NCI-H187 treated with DMSO at 0.1 percent for 48 hours (cell line): ENCODE results near the gene MPPED2.
A peak's percentile ranks its signal among the peaks of the same experiment; 100 is the strongest.

Source experiments
- DNase-seq: peaks from one replicate; lab custom pipeline; 2025; lab: John Stamatoyannopoulos, UW

Gene MPPED2

DNA sequence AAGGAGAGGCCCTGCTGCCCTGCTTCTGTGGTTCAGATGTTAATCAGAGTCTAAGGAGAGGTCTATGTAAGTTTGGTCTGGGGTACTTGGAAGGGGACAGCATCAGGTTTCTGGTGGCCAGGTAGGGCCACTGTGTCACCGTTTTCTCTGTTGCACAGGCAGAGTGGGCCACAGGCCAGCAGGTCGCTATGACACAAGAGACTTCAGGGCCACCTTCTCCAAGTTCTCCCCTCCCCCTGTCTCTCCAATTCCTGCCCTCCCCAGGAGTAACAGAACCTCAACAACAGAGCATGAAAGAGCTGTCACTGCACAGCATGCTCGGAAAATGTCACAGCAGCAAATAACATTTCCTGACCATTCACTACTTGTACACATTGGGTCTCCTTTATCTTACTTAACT lies 58.6 kb downstream of the MPPED2 start:
- no peak for DNase-seq

DNA sequence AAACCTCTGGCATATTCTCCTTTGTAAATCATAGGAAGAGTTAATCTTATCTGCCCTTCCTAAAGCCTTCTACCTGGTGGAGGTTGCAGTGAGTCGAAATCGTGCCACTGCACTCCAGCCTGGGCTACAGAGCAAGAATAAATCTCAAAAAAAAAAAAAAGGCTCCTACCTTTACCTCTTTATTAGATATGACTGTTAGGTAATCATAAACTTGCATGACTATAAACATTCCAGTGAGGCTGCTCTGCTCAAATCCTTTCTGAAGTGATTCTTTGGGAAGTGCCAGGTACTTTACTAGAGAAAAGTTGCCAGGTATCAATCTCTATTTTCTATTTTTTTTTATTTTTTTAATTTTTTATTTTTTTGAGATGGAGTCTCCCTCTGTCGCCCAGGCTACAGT lies 59.6 kb downstream of the MPPED2 start:
- DNase-seq: no peak

DNA sequence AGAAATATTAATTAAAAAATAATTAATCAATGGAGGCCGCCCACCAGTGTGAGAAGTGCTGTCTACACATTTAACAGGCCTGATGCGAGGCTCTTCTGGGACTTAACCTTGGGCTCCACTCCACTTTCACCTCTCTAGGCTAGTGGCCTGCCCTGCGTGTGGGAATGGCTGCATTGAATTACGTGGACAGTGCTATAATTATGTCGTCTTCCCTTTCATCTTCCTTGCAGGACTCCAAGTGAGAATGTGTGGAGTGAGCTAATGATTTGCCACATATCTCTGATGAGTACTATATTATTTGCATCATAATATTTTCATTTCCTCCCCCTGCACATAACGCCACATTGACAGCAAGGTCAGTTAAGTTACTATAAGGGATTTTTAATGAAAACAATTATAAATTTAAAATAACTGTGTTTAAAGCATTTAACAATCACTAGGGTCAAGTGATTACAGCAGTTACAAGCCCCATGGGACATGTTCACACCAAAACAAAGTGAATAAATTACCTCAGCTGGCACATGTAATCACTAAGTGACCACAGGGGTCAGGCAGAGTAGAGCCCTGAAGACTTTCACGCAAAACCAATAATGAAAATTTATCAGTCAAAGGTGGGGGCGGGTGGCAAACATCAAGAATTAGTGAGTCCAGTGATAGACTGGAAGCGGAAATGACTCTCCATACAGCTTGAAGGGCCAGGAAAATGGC lies 63.5 kb downstream of the MPPED2 start:
- DNase-seq: no peak

DNA sequence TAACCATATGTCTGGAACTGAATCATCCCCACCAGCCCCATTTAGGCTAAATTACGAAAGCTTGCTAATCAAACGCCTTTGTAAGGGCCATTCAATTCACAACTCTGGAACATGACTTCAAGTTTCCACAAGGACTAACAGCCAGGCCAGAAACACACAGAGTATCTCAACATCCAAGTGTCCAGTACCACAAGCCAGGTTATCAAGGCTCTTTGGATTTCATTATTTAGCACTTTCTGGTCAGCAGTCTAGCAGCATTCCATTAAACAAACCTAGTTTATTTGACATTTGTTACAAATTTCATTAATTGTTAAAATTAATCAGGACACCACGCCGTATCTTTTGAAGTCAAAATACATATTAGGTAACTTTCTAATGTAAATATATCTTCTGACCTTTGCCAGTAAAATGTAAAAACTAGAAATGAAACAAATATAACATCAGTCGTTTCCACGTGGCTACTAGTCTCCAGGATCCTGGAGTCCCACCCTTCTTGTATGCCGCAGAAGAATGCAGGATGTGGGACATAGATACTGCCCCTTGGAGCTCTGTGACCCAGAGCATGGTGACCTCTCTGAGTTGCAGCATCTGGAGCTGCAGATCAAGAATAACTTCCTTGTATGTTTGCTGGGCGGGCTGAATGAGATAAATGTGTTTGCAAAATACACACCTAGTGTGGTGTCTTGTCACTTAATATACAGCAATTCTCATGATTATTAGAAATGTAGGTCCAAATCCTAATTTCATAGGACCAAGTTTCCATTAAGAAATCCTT lies 64.7 kb downstream of the MPPED2 start:
- no peak for DNase-seq

DNA sequence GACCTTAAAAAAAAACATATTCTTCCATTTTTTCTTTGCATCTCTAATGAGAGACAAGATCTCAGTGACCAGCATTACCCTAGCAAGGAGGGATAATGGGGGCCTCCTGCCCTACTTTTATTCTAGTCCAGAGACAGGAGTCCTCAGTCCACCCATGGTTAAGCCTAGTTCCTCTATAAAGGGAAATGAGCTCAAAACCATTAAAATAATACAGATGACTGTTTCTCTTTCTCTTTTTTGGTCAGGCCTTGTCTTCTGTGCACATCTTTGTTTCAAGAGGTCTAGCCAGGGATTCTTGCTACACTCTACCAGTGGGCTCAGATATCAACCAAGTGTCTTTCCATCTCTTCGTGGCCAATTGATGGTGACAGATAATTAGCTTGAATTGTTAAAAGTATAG lies 73.1 kb downstream of the MPPED2 start:
- no peak for DNase-seq

DNA sequence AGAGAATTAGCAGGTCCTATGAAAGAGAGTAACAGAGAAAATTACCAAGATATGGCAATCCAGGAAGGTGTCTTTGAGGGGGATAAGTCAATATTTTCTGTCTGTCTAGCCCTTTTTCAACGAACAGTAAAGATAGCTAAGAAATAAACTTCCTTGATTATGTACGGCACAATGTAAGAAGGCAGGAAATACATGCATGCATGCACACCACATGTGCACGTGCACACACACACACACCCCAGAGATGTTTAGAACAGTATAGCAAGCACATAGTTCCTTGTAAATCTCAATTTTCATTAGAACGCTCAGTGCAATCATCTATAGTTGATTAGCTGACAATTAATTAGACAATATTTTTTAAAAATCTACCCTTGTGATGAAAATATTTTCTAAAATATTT lies 74.7 kb downstream of the MPPED2 start:
- no peak for DNase-seq

DNA sequence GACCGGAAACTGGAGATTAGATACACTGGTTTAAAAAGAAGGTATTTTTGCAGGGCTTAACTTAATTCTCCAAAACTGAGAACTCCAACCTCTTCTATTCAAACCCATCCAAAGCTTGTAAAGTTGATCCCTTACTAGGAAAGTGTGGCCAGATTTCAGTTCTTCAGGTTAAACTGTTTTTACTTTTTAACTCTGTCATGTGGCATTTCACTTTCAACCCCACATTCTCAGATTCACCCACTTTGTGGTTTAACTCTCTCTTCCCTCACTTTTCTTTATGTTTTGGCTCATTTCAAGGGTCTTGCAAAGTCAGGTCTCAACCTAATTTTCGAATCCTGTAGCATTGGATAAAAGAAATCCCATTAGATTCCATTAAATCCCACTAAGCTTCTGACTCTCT lies 75.4 kb downstream of the MPPED2 start:
- no peak for DNase-seq

DNA sequence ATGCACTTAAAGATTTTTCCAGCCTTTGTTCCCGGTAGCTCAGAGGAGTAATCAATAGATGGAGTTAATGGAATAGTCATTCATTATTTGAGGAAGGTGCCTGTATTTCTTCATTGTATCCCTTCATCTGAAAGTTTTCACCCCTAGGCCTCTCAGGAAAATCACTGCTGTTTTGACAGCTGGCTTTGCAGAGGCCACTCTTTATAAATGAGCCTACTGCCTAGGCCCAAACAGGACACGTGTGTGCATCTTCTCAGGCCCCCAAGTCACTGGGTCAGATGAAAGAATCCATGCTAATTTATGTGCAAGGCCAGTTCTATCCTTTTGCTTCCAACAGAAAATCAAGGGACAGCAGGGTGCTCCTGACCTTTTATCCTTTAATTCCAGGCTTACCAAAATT lies 76.8 kb downstream of the MPPED2 start:
- DNase-seq: no peak

DNA sequence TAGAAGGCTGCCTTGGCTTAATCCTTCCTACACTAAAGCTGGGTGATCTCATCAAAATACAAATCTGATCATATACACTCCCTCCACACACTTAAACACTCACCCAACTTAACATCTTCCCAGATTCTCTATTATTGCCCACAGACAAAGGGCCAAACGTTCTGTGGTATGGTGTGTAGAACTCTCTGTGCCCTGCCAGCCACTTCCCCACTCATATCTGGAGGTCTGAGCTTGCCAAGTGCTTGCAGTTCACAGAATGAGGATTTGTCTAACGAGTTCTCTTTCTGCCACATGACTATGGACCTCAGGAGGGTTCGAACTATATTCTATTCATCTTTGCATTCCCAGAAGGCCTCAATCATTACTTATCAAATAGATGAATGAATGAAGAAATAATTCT lies 77.6 kb downstream of the MPPED2 start:
- no peak for DNase-seq

DNA sequence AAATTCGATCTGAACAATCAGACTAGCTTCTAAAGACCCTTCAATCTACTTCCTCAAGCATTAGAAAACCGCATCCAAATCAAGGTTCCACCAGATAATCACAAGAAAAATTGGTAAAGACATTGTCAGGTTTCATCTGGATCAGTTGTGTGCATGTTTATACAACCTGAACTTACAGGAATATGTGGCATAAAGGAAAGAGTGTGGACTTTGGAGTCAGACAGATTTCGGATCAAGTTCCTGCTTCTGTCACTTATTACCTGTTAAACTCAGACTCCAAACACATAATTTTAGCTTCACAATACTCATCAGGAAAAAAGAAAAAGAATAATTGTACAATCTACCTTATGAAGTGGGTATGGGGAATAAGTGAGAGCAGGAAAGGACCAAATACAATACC lies 80.5 kb downstream of the MPPED2 start:
- no peak for DNase-seq

DNA sequence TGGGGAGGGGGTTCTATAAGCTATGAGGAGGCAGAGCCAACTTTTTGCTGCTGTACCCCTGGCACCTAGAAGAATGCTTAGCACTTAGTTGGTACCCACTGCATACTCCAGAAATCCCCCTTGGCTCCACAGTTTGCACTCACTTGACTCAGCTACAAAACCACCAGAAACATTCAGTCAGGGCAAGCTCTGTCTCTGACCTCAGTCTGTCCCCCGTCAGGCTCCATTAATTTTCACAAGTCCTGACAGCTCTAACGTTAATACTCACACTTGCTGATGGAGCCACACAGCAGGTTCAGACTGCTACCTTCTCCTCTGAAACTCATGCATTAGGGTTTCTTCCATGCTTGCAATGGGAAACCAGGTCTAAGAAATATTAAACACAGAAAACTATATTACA lies 81.7 kb downstream of the MPPED2 start:
- DNase-seq: no peak

DNA sequence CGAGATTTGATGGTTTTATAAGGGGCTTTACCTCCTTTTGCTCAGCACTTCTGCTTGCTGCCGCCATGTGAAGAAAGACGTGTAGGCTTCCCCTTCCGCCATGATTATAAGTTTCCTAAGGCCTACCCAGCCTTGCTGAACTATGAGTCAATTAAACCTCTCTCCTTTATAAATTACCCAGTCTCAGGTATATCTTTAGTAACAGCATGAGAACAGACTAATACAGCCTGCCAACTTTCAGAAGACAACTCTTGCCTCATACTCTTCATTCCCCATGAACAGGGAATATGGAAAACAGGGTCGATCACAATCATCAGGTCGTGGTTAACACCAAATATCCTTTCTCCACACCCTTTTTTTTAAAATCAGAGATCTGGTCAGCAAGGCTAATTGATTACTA lies 83.0 kb downstream of the MPPED2 start:
- DNase-seq: no peak

DNA sequence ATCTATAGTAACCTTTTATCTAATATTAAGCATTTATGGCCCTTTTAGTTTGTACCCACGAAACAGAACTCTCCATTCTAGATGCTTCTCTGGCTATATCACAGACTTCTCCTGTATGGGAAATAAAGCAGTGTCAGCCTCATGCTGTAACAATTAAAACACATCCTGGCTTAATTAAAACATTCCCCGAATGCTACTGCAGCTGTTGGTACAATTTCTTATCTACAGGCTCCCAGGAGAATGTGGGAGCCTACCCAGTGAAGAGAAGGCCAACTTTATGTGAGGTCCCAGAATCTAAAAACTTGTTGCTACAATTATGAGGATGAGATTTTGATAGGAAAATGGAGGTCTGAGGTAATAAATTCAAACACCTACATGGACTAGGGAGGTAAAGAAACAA lies 83.8 kb downstream of the MPPED2 start:
- no peak for DNase-seq

DNA sequence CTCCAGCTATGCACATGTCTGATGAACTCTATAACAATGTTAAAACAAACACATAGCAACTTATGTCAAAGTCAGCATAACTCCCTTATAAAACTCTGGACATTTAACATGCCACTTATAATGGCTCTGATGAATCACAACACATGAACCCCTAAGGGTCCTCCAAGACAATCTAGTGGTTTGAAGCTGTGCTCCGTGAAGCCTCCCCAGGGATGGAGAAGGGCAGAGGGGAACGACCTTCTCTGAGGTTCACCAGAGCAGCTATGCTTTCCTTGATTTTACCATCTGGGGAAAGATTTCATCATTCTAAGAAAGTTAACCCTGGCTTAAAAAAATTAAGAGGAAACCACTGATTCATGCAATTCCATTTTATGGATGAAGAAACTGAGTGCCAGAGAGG lies 84.4 kb downstream of the MPPED2 start:
- no peak for DNase-seq

DNA sequence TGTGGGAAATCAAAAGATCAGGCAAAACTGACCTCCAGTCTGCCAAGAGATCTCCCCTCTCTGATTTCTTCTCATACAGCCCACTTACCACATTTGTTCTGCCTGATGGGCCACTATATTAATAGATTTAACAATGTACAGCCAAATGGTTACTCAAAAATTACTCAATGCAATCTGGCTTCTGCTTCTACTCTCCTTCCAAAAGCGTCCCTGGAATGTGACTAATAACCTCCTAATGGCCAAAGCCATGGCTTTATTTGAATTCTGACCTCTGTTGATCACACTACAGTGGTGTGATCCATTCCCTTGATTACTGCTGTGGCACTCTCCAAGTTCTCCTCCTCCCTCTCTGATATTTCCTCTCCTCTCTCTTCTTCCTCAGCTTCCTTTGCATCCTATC lies 86.2 kb downstream of the MPPED2 start:
- no peak for DNase-seq

DNA sequence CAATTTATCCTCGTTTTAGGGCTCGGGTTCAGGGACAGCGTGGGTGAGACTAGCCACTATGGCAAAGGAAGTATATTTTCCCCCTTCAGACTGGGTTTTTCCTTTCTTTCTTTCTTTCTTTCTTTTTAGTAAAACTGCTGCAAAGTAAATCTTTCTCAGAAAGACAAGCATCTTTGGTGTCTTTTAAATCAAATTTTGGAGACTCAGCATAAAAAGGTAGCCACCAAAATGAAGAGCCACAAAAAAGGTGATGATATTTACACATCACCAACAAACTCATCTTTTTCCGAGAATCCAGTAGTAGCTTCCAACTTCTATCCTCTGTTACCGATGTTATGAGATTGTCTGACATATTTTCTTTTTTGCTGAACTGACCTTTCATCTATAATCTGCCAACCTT lies 88.6 kb downstream of the MPPED2 start:
- DNase-seq: no peak

DNA sequence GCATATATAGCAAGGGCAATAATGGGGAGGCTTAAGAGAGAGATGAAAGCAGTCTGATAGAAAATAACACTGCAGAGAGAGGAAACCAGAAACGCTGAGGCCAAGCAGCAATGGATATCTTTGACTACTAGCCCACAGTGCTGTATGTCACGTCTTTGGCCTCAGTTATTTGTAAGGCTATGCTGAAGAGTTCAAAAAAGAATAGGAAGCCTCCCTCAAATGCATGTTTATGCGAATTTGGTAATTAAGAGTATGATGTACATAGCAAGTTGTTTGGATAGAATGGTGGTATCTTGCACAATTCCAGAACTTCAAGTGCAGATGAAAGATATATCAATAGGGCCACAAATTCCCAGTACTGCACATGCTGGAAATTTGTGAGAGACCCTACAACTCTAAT lies 89.2 kb downstream of the MPPED2 start:
- no peak for DNase-seq

DNA sequence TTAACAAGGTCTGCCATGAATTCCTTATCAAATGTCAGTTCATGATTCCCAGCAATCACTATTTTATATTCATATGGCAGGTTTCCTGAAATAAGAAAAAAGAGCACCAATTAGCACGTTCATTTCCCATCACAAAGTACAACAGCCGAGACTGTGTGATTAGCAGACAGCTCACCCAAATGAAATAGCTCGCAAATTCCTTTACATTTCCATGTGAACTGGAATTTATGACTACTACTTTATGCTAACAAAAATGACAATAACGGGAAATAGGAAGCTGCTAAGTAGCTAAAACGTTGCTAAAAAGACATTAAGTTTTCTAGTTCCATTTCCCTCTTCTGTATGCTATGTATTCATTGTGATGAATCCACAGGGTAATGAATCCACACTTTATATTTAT lies 90.7 kb downstream of the MPPED2 start:
- no peak for DNase-seq

DNA sequence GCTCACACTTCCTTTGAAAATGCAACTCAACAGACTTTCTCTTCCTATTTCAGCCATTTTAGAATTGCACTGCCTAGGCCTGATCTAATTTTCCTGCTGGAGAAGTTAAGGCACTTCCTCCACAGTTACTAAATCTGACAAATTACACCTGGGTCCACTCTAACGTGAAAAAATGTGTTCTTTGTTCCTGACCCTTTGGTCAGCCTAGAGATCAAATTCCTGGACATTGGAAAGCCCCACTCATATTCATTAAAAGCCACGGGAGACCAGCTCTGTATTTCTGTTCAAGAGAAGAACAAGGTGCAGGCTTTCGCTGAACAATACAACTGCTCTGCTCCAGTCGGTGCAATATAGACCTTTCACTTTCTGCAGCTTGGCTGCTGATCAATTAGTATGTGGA lies 96.6 kb downstream of the MPPED2 start:
- no peak for DNase-seq

DNA sequence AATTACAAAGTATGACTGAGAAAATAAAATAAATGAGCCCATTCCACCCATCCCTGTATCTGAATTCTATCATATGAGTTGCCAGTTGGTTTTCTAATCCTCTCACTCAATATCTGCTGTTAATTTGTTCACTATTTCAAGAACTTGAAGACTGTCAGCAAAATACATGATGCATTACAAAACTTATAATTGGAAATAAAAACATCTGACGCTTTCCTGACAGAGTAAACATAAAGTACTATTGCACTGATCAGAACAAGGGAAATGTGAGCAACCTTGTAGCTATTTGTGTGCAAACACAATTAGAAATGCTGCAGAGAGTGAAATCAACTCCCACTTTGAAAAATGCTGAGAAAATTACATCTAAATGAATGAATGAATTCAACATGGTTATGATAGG lies 97.1 kb downstream of the MPPED2 start:
- no peak for DNase-seq

DNA sequence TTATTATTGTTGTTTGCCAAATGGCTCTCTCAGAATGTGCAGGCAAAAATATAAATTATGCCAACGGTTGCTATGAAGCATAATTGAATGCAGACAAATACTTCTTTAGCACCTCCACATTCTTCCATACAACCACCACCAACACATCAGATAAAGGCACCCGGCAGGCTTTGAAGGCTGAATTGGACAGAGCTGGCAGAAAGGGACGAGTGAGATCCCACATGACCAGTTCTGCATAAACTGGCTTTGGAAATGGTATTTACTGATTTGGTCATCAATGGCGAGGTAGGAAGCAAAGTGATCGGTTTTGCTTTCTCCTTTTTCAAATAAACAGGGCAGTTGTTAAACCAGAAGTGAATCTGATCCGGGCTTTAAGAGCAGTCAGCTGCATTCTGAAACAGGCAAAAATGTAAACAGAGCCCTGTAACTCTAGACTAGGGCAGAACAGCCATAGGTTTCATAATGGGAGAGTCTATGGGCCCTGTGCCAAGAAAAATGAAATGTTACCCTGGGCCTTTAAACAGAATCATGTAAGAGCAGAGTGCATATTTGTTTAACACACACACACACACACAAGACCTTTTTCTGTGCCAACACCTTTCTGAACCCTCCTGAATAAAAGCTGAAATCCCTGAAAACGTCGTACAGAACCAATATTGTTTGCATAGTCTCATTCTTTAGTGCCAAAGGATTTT lies 97.7 kb downstream of the MPPED2 start:
- DNase-seq: peak; percentile 97

DNA sequence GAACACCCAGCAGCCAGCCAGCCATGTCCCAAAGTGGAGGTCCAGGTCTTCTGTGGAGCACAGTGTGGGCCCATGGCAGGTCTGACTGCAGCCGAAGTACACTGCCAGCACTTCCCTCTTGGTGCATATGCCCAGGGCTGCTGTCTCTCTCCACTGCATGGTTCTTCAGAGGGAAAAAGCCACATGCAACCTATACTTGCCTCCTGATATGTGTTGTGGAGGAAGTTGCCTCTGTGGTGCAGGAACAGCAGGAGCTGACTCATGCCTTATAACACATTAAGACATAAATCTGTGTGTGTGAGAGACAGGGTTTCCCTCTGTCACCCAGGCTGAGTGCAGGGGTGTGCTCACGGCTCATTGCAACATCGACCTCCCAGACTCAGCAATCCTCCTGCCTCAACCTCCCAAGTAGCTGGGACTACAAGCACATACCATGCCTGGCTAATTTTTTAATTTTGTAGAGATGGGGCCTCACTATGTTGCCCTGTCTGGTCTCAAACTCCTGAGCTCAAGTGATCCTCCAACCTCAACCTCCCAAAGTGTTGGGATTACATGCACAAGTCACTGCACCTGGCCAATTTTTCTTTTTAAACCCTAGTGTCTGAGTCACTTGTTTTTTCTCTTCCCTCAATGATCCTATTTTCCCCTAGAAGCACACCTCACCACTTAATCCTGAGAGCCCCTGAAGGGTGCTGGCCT lies 98.8 kb downstream of the MPPED2 start:
- no peak for DNase-seq

DNA sequence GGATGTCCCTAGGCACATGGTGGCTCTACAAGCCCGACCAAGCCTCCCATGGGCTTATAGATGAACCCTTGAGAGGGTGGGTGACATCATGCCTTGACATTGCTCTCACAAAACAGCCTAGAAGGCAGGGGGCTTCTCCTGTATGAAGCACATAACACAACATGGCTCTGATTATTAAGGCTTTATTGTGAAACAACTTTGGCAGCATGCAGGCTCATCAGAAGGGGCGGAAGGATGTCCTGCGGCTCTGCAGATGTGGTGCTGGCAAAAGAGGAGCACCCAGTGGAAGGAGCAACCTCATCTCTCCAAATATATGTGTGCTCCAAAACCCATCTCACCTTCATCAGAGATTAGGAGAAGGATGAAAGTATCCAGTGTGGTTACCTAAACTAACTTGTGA lies 100.4 kb downstream of the MPPED2 start:
- no peak for DNase-seq
